AG04450 (cell line): Measurements from ENCODE around the gene PTPRD. TPM values are rescaled to one million over a fixed set of nuclear protein-coding genes. Genes with fewer than 3 reads are reported as not detected.

Experiments
- CTCF ChIA-PET: fragments of 300-600, 350-600 bp; formaldehyde crosslinking; extraction: SDS; loops from one replicate; lab custom pipeline; 2022; ENCODE audit warnings: antibody characterized with exemption, inconsistent platforms; lab: Charles Lee
- POLR2A ChIA-PET: fragments of 350-600 bp; formaldehyde crosslinking; extraction: SDS; loops from one replicate; lab custom pipeline; 2021; ENCODE audit warnings: antibody characterized with exemption, inconsistent platforms; lab: Yijun Ruan, JAX
- DNase-seq: peaks from one replicate; pipeline ENCODE4 v3.0.0-alpha.2; 2011; ENCODE audit warnings: low read depth, low spot score
- H3K27ac ChIP-seq: one replicate; pipeline ENCODE4 v1.5.1; 2012; ENCODE audit warnings: low read depth, low read length, control low read depth
- H3K27me3 ChIP-seq: one replicate; pipeline ENCODE4 v1.6.0; 2012; ENCODE audit warnings: low read length; ENCODE audit not compliant: control insufficient read depth, insufficient read depth
- H3K4me3 ChIP-seq: 2 replicates; pipeline ENCODE4 v1.5.1; 2011; ENCODE audit warnings: mild to moderate bottlenecking, low read depth, low read length, control low read depth
- H3K9me3 ChIP-seq: 2 replicates; pipeline ENCODE4 v1.5.1; 2012; ENCODE audit warnings: low read length; ENCODE audit not compliant: control insufficient read depth, insufficient read depth
- CTCF ChIP-seq: IDR thresholded peaks from 2 replicates; pipeline ENCODE4 v1.5.1; 2011; ENCODE audit warnings: low read depth, low read length, control low read depth, inconsistent platforms
- polyA plus RNA-seq: library from polyadenylated mRNA; depleted of rRNA; stranded (reverse); fragments of >200 nt; gene quantifications from 2 replicates; pipeline ENCODE4 v1.2.3, GENCODE V29; 2011

PTPRD gene
- polyA plus RNA-seq, 1 experiment, result 0.19 TPM

GRCh38 chr9:8549214-8549613 is 2063.6 kb downstream of the PTPRD start:
- DNase-seq, result no peak
- POLR2A ChIA-PET, result no interaction called here
- CTCF ChIA-PET, result no interaction called here
- no peak for TF ChIP-seq CTCF
- Histone ChIP-seq H3K27me3 (no peaks in the 10 kb centered on the region), H3K9me3 (peaks cover 4% of the 10 kb centered on the region; the same call in 1 of the 2 replicates), H3K4me3 (no peak overlapping the region), H3K27ac (no peak overlapping the region)

- Histone ChIP-seq H3K27ac (no peak overlapping the region), H3K27me3 (no peaks in the 10 kb centered on the region), H3K4me3 (no peak overlapping the region), H3K9me3 (peaks cover 6% of the 10 kb centered on the region; the same call in 1 of the 2 replicates)
- CTCF ChIA-PET, result no interaction called here
- DNase-seq, result no peak
- TF ChIP-seq CTCF, result no peak
- POLR2A ChIA-PET, result no interaction called here
Observed at GRCh38 chr9:8543219-8543618, 2069.6 kb downstream of the PTPRD start.

GRCh38 chr9:8542537-8542936 is 2070.3 kb downstream of the PTPRD start:
- POLR2A ChIA-PET, result no interaction called here
- H3K9me3 ChIP-seq, result peaks cover 6% of the 10 kb centered on the region; the same call in 1 of the 2 replicates
- no peak for DNase-seq
- TF ChIP-seq CTCF, result no peak
- H3K4me3 ChIP-seq, result no peak overlapping the region
- CTCF ChIA-PET, result no interaction called here
- H3K27me3 ChIP-seq, result no peaks in the 10 kb centered on the region
- H3K27ac ChIP-seq, result no peak overlapping the region

GRCh38 chr9:8539681-8540197 is 2073.1 kb downstream of the PTPRD start:
- TF ChIP-seq CTCF, result no peak
- Histone ChIP-seq H3K27me3 (no peaks in the 10 kb centered on the region), H3K4me3 (no peak overlapping the region), H3K27ac (no peak overlapping the region), H3K9me3 (peaks cover 6% of the 10 kb centered on the region; the same call in 1 of the 2 replicates)
- DNase-seq, result no peak
- ChIA-PET POLR2A (no interaction called here), CTCF (no interaction called here)

- no peak for TF ChIP-seq CTCF
- no peak for DNase-seq
- Histone ChIP-seq H3K4me3 (no peak overlapping the region), H3K27me3 (no peaks in the 10 kb centered on the region), H3K27ac (no peak overlapping the region), H3K9me3 (no peaks in the 10 kb centered on the region)
- ChIA-PET CTCF (no interaction called here), POLR2A (no interaction called here)
Observed at GRCh38 chr9:8536845-8537244, 2076.0 kb downstream of the PTPRD start.
